Keratinocyte (primary cell): ENCODE results near the gene SMYD1. TPM values are rescaled to one million over a fixed set of nuclear protein-coding genes. Genes with fewer than 3 reads are reported as not detected.
A peak's percentile ranks its signal among the peaks of the same experiment; 100 is the strongest.

Experiments used
- DNase-seq: peaks from one replicate; pipeline ENCODE4 v3.0.0-alpha.2; 2011; ENCODE audit warnings: low read depth, missing footprints, low spot score
- FAIRE-seq: peaks from 2 replicates; lab custom pipeline; 2011; peaks lifted over from hg19 to GRCh38; lab: Jason Lieb, UNC
- H2AFZ ChIP-seq: 2 replicates; pipeline ENCODE4 v1.6.0; 2012; ENCODE audit warnings: low read length, control low read depth, inconsistent platforms; ENCODE audit not compliant: control insufficient read depth
- H3K27ac ChIP-seq: 2 replicates; pipeline ENCODE4 v1.5.1; 2011; ENCODE audit warnings: low read length; ENCODE audit not compliant: control insufficient read depth, insufficient read depth
- H3K27me3 ChIP-seq: 3 replicates; pipeline ENCODE4 v1.6.0; 2011; ENCODE audit warnings: low read length; ENCODE audit not compliant: control insufficient read depth, insufficient read depth; ENCODE audit errors: extremely low read depth
- H3K36me3 ChIP-seq, 2 experiments: 2 replicates in 1 of 2; 3 replicates in 1 of 2; pipeline ENCODE4 v1.5.1; 2011; ENCODE audit warnings: low read length in 2 of 2, mild to moderate bottlenecking in 1 of 2; ENCODE audit not compliant: control insufficient read depth in 2 of 2, insufficient read depth in 2 of 2; ENCODE audit errors: extremely low read depth in 1 of 2
- H3K4me1 ChIP-seq: 3 replicates; pipeline ENCODE4 v1.5.1; 2011; ENCODE audit warnings: low read length; ENCODE audit not compliant: control insufficient read depth, insufficient read depth; ENCODE audit errors: extremely low read depth
- H3K4me2 ChIP-seq: 3 replicates; pipeline ENCODE4 v1.6.0; 2011; ENCODE audit warnings: low read depth, low read length; ENCODE audit not compliant: control insufficient read depth, insufficient read depth; ENCODE audit errors: extremely low read depth
- H3K4me3 ChIP-seq, 3 experiments: fragments of 200-600 bp in 1 of 3; sonication (generic) in 1 of 3; 2 replicates in 2 of 3; 3 replicates in 1 of 3; pipeline ENCODE4 v1.5.1; 2011 to 2016; ENCODE audit warnings: low read length in 3 of 3, mild to moderate bottlenecking in 3 of 3, control low read depth in 2 of 3, inconsistent platforms in 1 of 3, low read depth in 1 of 3, mixed read lengths in 1 of 3, mixed run types in 1 of 3, moderate library complexity in 1 of 3; ENCODE audit not compliant: control insufficient read depth in 2 of 3, insufficient read depth in 2 of 3; ENCODE audit errors: extremely low read depth in 1 of 3
- H3K79me2 ChIP-seq: 2 replicates; pipeline ENCODE4 v1.6.0; 2012; ENCODE audit warnings: low read length; ENCODE audit not compliant: control insufficient read depth, insufficient read depth
- H3K9ac ChIP-seq: 3 replicates; pipeline ENCODE4 v1.6.0; 2011; ENCODE audit warnings: low read length; ENCODE audit not compliant: control insufficient read depth, insufficient read depth; ENCODE audit errors: extremely low read depth
- H3K9me1 ChIP-seq: 3 replicates; pipeline ENCODE4 v1.6.0; 2011; ENCODE audit warnings: low read length; ENCODE audit not compliant: control insufficient read depth, insufficient read depth; ENCODE audit errors: extremely low read depth
- H3K9me3 ChIP-seq: 2 replicates; pipeline ENCODE4 v1.5.1; 2012; ENCODE audit warnings: low read depth, low read length; ENCODE audit not compliant: control insufficient read depth
- H4K20me1 ChIP-seq: 3 replicates; pipeline ENCODE4 v1.6.0; 2011; ENCODE audit warnings: low read length; ENCODE audit not compliant: control insufficient read depth, insufficient read depth; ENCODE audit errors: extremely low read depth
- CTCF ChIP-seq, 3 experiments: IDR thresholded peaks in 1 of 3; conservative IDR thresholded peaks in 1 of 3; optimal IDR thresholded peaks in 1 of 3; 2 replicates in 2 of 3; 3 replicates in 1 of 3; pipeline versions ENCODE3 to v1.5.1; 2011; ENCODE audit warnings: low read length in 3 of 3, mild to moderate bottlenecking in 3 of 3, moderate library complexity in 2 of 3, control low read depth in 1 of 3, inconsistent platforms in 1 of 3; ENCODE audit not compliant: insufficient read depth in 2 of 3; ENCODE audit errors: extremely low read depth in 1 of 3
- EZH2 ChIP-seq: IDR thresholded peaks from one replicate; pipeline ENCODE4 v1.6.1; 2012; ENCODE audit warnings: inconsistent platforms, mild to moderate bottlenecking, low read length, moderate library complexity
- dilution Hi-C: fragments of 300-500 bp; cut with MboI; formaldehyde crosslinking; loops from one replicate; pipeline ENCODE4 v1.7.0; 2020; ENCODE audit warnings: low sequenced_read_pairs; ENCODE audit not compliant: extremely low pct_ligation_motif_present
- polyA plus RNA-seq, 5 experiments: library from polyadenylated mRNA; depleted of rRNA in 3 of 5; stranded (reverse) in 3 of 5; stranded (forward) in 1 of 5; unstranded in 1 of 5; fragments of >200 nt; gene quantifications; 1 replicate in 1 of 5; 2 replicates in 3 of 5; 3 replicates in 1 of 5; pipeline versions ENCODE4 v1.2.1 to v1.2.3, GENCODE V29; 2011 to 2012; ENCODE audit warnings: missing spikeins in 2 of 5, low read depth in 1 of 5, low replicate concordance in 1 of 5
- small RNA-seq, 3 experiments: library from RNA; depleted of rRNA; stranded (forward); fragments of <200 nt; gene quantifications; one replicate each; pipeline ENCODE3, GENCODE V24; 2012; ENCODE audit warnings: low read depth in 3 of 3, low replicate concordance in 1 of 3; ENCODE audit not compliant: insufficient read length in 3 of 3

Gene SMYD1
- polyA plus RNA-seq, 1 donor (not counting 4 experiments of a cell fraction or from before 2014, with no cell fraction given) = not detected

DNA sequence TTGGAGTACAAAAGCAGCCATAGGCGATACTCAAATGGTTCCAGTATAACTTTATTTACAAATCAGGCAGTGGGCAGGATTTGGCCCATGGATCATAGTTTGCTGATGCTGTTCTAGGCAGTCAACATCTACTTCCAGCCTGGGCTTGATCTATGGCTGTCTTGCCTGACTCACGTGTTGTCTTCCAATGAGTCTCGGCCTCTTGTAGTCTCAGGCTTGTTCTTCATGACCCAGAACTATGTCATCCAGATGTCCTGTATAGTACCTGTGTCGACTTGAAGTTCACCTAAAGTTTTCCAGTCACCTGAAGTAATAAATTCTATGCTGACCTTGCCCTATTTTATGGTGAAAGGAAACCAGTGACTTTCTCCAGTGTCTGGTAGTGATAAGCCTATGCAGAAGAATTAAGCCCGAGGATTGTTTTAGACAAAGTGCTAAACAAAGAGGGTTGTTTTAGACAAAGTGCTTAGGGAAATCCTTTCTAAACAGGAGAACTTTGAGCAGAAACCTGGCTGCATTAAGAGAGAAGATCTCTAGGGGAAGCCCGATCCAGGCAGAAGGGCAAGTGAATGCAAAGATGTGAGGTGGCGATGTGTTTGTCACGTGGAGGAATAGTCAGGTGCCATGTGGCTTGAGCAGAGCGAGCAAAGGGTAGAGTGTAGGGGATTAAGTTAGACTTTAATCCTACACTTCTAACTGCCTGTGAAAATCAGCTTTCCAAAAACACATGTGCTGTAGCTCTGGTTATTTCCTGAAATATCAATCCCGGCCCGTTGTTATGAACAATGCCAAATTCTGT is 94.0 kb downstream of the SMYD1 start:
- FAIRE-seq = peak; percentile 53
- dilution Hi-C loops = no loop called here

More for the DNA sequence above, 94.0 kb downstream of the SMYD1 start:
- H3K4me1 ChIP-seq = peaks cover 13% of the 10 kb centered on the region
- no peaks in the 10 kb centered on the region for H3K36me3 ChIP-seq
- H3K27me3 ChIP-seq = no peaks in the 10 kb centered on the region
- H2AFZ ChIP-seq = no peak overlapping the region
- peak; percentile 69 for DNase-seq
- H3K79me2 ChIP-seq = no peaks in the 10 kb centered on the region
- no peaks in the 10 kb centered on the region for H3K9me1 ChIP-seq
- no peak overlapping the region for H3K27ac ChIP-seq
- H4K20me1 ChIP-seq = no peaks in the 10 kb centered on the region
- no peak overlapping the region for H3K4me3 ChIP-seq
- no peak overlapping the region for H3K9ac ChIP-seq
- TF ChIP-seq EZH2 (no peak), CTCF (optimal IDR thresholded peaks at IDR 0.05 in 1 of 3, IDR thresholded peaks at IDR 0.05 in 1 of 3, conservative IDR thresholded peaks at IDR 0.05 in 1 of 3; ENCODE audit: extremely low read depth in 1 of 3, insufficient read depth in 2 of 3, low read length in 3 of 3) (no peak)
- peak overlapping the region; percentile 38 for H3K4me2 ChIP-seq
- no peaks in the 10 kb centered on the region for H3K9me3 ChIP-seq

Small RNAs within 50 kb of the gene (small RNA-seq; reads per million reads assigned to genes)
- gene MIR4780 = 0 reads per million in 3 experiments

Other genes starting within 250 kb of the SMYD1 start
- gene RGPD2, start 242.0 kb upstream of the SMYD1 start, polyA plus RNA-seq = 0.01 TPM in 1 of 3 replicates, not detected in the others
- 2.4 TPM in 1 of 3 replicates, not detected in the others for gene RNU2-63P, start 51.3 kb upstream of the SMYD1 start, polyA plus RNA-seq
- 12.4 to 21.1 TPM (median 16.2 TPM) in 3 replicates for gene KRCC1, start 12.0 kb upstream of the SMYD1 start, polyA plus RNA-seq
- not detected in 3 replicates for gene FABP1, start 60.2 kb downstream of the SMYD1 start, polyA plus RNA-seq
- gene THNSL2, start 102.5 kb downstream of the SMYD1 start, polyA plus RNA-seq = 2.7 to 4.0 TPM (median 3.9 TPM) in 3 replicates